Transverse colon (tissue), 4 donors: ENCODE results near the gene NFKB2. TPM values are rescaled to one million over a fixed set of nuclear protein-coding genes. Genes with fewer than 3 reads are reported as not detected.

Source experiments
- DNase-seq: peaks from one replicate; pipeline ENCODE4 v3.0.0-alpha.2; 2019
- H3K27ac ChIP-seq, 4 donors: fragments of 200-600 bp; sonication (generic); 2 replicates each; pipeline ENCODE4 v1.5.1; 2016 to 2018; ENCODE audit warnings: inconsistent platforms in 4 of 4
- H3K27me3 ChIP-seq: fragments of 200-600 bp; sonication (generic); 2 replicates; pipeline ENCODE4 v1.5.1; 2017; ENCODE audit warnings: inconsistent platforms
- H3K36me3 ChIP-seq, 4 donors: fragments of 200-600 bp; sonication (generic); 2 replicates each; pipeline ENCODE4 v1.5.1; 2017 to 2019; ENCODE audit warnings: inconsistent platforms in 4 of 4
- H3K4me1 ChIP-seq, 4 donors: fragments of 200-600 bp; sonication (generic); 2 replicates each; pipeline ENCODE4 v1.5.1; 2017 to 2020; ENCODE audit warnings: inconsistent platforms in 4 of 4
- H3K4me3 ChIP-seq, 4 donors: fragments of 200-600 bp; sonication (generic); 1 replicate in 1 of 4; 2 replicates in 3 of 4; pipeline versions ENCODE4 v1.5.1 to v1.6.1; 2017 to 2019; ENCODE audit warnings: inconsistent platforms in 4 of 4
- H3K9me3 ChIP-seq, 2 donors: fragments of 200-600 bp; sonication (generic); 2 replicates each; pipeline ENCODE4 v1.5.1; 2017 to 2019; ENCODE audit warnings: inconsistent platforms in 2 of 2
- CTCF ChIP-seq, 5 experiments: fragments of 200-600 bp in 3 of 5; fragments of 450-650 bp in 2 of 5; sonication (generic) in 3 of 5; IDR thresholded peaks; 1 replicate in 2 of 5; 2 replicates in 3 of 5; pipeline ENCODE4 v1.5.1; 2016 to 2017; ENCODE audit warnings: antibody characterized with exemption in 5 of 5, inconsistent platforms in 3 of 5, mild to moderate bottlenecking in 2 of 5, moderate library complexity in 1 of 5
- EP300 ChIP-seq: sonication (generic); formaldehyde crosslinking; IDR thresholded peaks from one replicate; pipeline ENCODE4 v1.6.1; 2017; ENCODE audit warnings: antibody characterized with exemption, low read depth
- POLR2A ChIP-seq: fragments of 450-650 bp; IDR thresholded peaks from one replicate; pipeline ENCODE4 v1.6.1; 2016; ENCODE audit warnings: antibody characterized with exemption, mild to moderate bottlenecking, moderate library complexity
- POLR2AphosphoS5 ChIP-seq, 3 donors: sonication (generic); formaldehyde crosslinking; IDR thresholded peaks; one replicate each; pipeline ENCODE4 v1.6.1; 2016; ENCODE audit warnings: antibody characterized with exemption in 3 of 3
- WGBS, 2 donors: methylation state at CpG; one replicate each; pipeline ENCODE4 v1.1.5; 2018; ENCODE audit warnings: low coverage in 1 of 2; 5-methylcytosine and 5-hydroxymethylcytosine counted together
- in situ Hi-C, 4 donors: fragments of 200-750 bp; cut with MboI; loops; one replicate each; pipeline versions ENCODE4 v1.15.0 to v1.15.1; 2017; ENCODE audit warnings: low sequenced_read_pairs in 3 of 4, low pct_ligation_motif_present in 1 of 4, low pct_unique_long_range_greater_than_20kb in 1 of 4
- intact Hi-C: fragments of 100-400 bp; cut with DNase I; formaldehyde crosslinking; loops from one replicate; pipeline ENCODE4 v1.15.1; 2023; ENCODE audit warnings: low total_unique reads
- total RNA-seq, 4 donors: library from RNA; depleted of rRNA; stranded (reverse); fragments of >200 nt; gene quantifications; one replicate each; pipeline ENCODE4 v1.1.0, GENCODE V29; 2016

The NFKB2 gene
- total RNA-seq, 4 donors from 2014 or later = 4.4 to 24.5 (median 17.8) TPM

DNA sequence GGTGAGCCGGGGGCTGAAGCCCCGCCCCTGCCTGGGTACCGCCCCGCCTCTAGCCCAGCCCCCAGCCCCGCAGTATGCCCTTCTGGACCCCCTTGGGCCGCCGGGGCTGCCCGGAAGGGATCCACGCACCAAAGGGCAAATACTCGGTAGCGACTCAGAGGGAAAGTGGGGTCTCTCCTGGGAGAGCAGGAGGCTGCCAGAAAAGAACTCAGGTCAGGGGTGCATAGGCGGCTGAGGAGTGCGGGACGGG is 25.9 kb downstream of the NFKB2 start:
- peak overlapping the region; percentile 45 to 77 (median 64) for H3K4me3 ChIP-seq
- WGBS, 2 donors = 0% methylated on average over 12 of the region's 14 CpGs; no CpG with 5 or more reads in 1 of the 2 donors
- in situ Hi-C loops (no loop called here), intact Hi-C loops (loop anchor here (1.0 kb wide), 1 partner anchor 27 kb away; no protein-coding TSS in a partner anchor)
- peaks cover 26 to 35% (median 32%) of the 10 kb centered on the region in 4 donors for H3K4me1 ChIP-seq
- DNase-seq = no peak
- H3K27me3 ChIP-seq = peaks cover 27% of the 10 kb centered on the region
- no peak for TF ChIP-seq POLR2A
- TF ChIP-seq POLR2AphosphoS5 (IDR thresholded peaks at IDR 0.05) = no peak
- TF ChIP-seq EP300 = no peak
- no peak for TF ChIP-seq CTCF (IDR thresholded peaks at IDR 0.05)
- H3K9me3 ChIP-seq = no peaks in the 10 kb centered on the region
- peaks cover 0 to 8% (median 0%) of the 10 kb centered on the region in 4 donors for H3K36me3 ChIP-seq
- H3K27ac ChIP-seq = peak overlapping the region; percentile 90 to 96 (median 94)

- H3K27me3 ChIP-seq = peaks cover 22% of the 10 kb centered on the region
- TF ChIP-seq POLR2A = no peak
- TF ChIP-seq EP300 = no peak
- peak in 2 of 3 donors; percentile 30 to 43 for TF ChIP-seq POLR2AphosphoS5 (IDR thresholded peaks at IDR 0.05)
- no peak for TF ChIP-seq CTCF (IDR thresholded peaks at IDR 0.05)
- peak overlapping the region; percentile 90 to 96 (median 94) for H3K27ac ChIP-seq
- in situ Hi-C loops = no loop called here
- H3K9me3 ChIP-seq = no peaks in the 10 kb centered on the region
- peak; percentile 66 for DNase-seq
- H3K36me3 ChIP-seq = peaks cover 0 to 8% (median 0%) of the 10 kb centered on the region in 4 donors
- H3K4me1 ChIP-seq = peaks cover 26 to 35% (median 32%) of the 10 kb centered on the region in 4 donors
- WGBS, 2 donors = 0% methylated on average over 40 of the region's 62 CpGs; no CpG with 5 or more reads in 1 of the 2 donors
- intact Hi-C loops = loop anchor here (1.0 kb wide), 1 partner anchor 28 kb away; no protein-coding TSS in a partner anchor
- H3K4me3 ChIP-seq = peak overlapping the region; percentile 45 to 77 (median 64)
Measured at GRCh38 chr10:102421757-102422512, 26.4 kb downstream of the NFKB2 start.

DNA sequence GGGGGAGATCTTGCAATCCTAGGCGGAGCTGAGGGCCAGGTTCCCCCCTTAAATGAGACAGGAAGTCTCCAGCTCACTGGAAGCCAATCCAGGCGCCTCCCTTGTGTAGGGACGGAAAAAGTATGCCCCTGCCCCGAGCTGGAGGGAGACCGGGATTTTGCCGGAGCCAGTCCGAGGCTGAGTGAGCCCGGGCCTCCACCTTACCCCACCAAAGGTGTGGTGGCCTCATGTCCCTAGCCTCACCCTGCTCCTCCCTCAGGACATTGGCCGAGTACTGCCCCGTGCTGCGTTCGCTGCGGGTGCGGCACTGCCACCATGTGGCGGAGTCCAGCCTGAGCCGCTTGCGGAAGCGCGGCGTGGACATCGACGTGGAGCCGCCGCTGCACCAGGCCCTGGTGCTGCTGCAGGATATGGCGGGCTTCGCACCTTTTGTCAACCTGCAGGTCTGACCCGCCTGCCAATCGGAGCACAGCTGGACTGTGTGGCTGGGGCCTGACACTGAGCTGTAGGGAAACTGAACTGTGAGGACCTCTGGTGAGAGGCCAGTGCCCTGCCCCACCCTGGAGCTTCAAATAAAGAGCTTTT is 27.1 kb downstream of the NFKB2 start:
- Histone ChIP-seq H3K36me3 (peaks cover 0 to 8% (median 0%) of the 10 kb centered on the region in 4 donors), H3K4me3 (peak overlapping the region; percentile 45 to 77 (median 64)), H3K27ac (peak overlapping the region; percentile 90 to 96 (median 94)), H3K9me3 (no peaks in the 10 kb centered on the region), H3K4me1 (peaks cover 26 to 35% (median 32%) of the 10 kb centered on the region in 4 donors), H3K27me3 (peaks cover 15% of the 10 kb centered on the region)
- TF ChIP-seq POLR2A = no peak
- peak; percentile 42 to 89 (median 88) for TF ChIP-seq POLR2AphosphoS5 (IDR thresholded peaks at IDR 0.05)
- peak; percentile 69 to 83 (median 77) for TF ChIP-seq CTCF (IDR thresholded peaks at IDR 0.05)
- in situ Hi-C loops = no loop called here
- whole genome bisulfite sequencing, 2 donors = 1% methylated on average over 14 of the region's 28 CpGs; no CpG with 5 or more reads in 1 of the 2 donors
- intact Hi-C loops = no loop called here
- DNase-seq = peak; percentile 90

GRCh38 chr10:102423372-102423968 is 28.0 kb downstream of the NFKB2 start:
- DNase-seq = no peak
- H3K36me3 ChIP-seq = peaks cover 0 to 8% (median 0%) of the 10 kb centered on the region in 4 donors
- TF ChIP-seq CTCF (IDR thresholded peaks at IDR 0.05) (no peak), POLR2A (no peak), EP300 (no peak), POLR2AphosphoS5 (IDR thresholded peaks at IDR 0.05) (no peak)
- no peaks in the 10 kb centered on the region for H3K9me3 ChIP-seq
- H3K27ac ChIP-seq = peak overlapping the region in 3 of 4 donors; percentile 94 to 96 (median 94)
- peak overlapping the region in 1 of 4 donors; percentile 77 for H3K4me3 ChIP-seq
- 84 to 92% methylated on average over 6 to 13 of the region's 13 CpGs for WGBS, 2 donors
- peaks cover 7% of the 10 kb centered on the region for H3K27me3 ChIP-seq
- intact Hi-C loops (no loop called here), in situ Hi-C loops (no loop called here)
- H3K4me1 ChIP-seq = peaks cover 26 to 35% (median 32%) of the 10 kb centered on the region in 4 donors
